GM18526 (cell line): Measurements from ENCODE around the gene ESR1.

Experiments
- POLR2A ChIP-seq: IDR thresholded peaks from 3 replicates; pipeline ENCODE4 v1.6.1; 2011; ENCODE audit not compliant: insufficient read length; ENCODE audit errors: extremely low read depth

Gene ESR1

GRCh38 chr6:151916075-151916474 is 108.6 kb downstream of the ESR1 start:
- TF ChIP-seq POLR2A: no peak

GRCh38 chr6:151916680-151917164 is 109.2 kb downstream of the ESR1 start:
- no peak for TF ChIP-seq POLR2A

GRCh38 chr6:151917531-151918329 is 110.2 kb downstream of the ESR1 start:
- TF ChIP-seq POLR2A: no peak

GRCh38 chr6:151940307-151940706 is 132.8 kb downstream of the ESR1 start:
- TF ChIP-seq POLR2A: no peak

GRCh38 chr6:151948002-151948743 is 140.7 kb downstream of the ESR1 start:
- TF ChIP-seq POLR2A: no peak

GRCh38 chr6:151958332-151958731 is 150.8 kb downstream of the ESR1 start:
- TF ChIP-seq POLR2A: no peak

GRCh38 chr6:151959086-151959485 is 151.6 kb downstream of the ESR1 start:
- no peak for TF ChIP-seq POLR2A

- TF ChIP-seq POLR2A: no peak
Measured at GRCh38 chr6:151961809-151962208, 154.3 kb downstream of the ESR1 start.

- no peak for TF ChIP-seq POLR2A
Measured at GRCh38 chr6:151962246-151962846, 154.9 kb downstream of the ESR1 start.

- TF ChIP-seq POLR2A: no peak
Measured at GRCh38 chr6:151963001-151963400, 155.5 kb downstream of the ESR1 start.

GRCh38 chr6:151974061-151974617 is 166.7 kb downstream of the ESR1 start:
- TF ChIP-seq POLR2A: no peak

- no peak for TF ChIP-seq POLR2A
Measured at GRCh38 chr6:151975795-151976194, 168.3 kb downstream of the ESR1 start.

- no peak for TF ChIP-seq POLR2A
Measured at GRCh38 chr6:151992091-151992490, 184.6 kb downstream of the ESR1 start.

- TF ChIP-seq POLR2A: no peak
Measured at GRCh38 chr6:151993364-151993763, 185.9 kb downstream of the ESR1 start.

- no peak for TF ChIP-seq POLR2A
Measured at GRCh38 chr6:151998784-151999183, 191.3 kb downstream of the ESR1 start.

GRCh38 chr6:151999194-151999593 is 191.7 kb downstream of the ESR1 start:
- no peak for TF ChIP-seq POLR2A

GRCh38 chr6:152001408-152001807 is 193.9 kb downstream of the ESR1 start:
- TF ChIP-seq POLR2A: no peak
